ENCODE measurements around the gene SIGLEC10.

The SIGLEC10 gene

GRCh38 chr19:51460164-51460992 lies 42.9 kb upstream of the SIGLEC10 start:
- no peak overlapping the region for H3K4me3 ChIP-seq (ENCODE audit: low read depth, low read length)
- DNase-seq (ENCODE audit: low read depth, low spot score) = no peak
- POLR2A ChIA-PET = no interaction called here
- TF ChIP-seq CTCF (IDR thresholded peaks at IDR 0.05; ENCODE audit: insufficient read depth, low read length, missing control alignments) = no peak
- CTCF ChIA-PET = interaction anchor here (0.8 to 2.9 kb wide), 4 partner anchors 11 to 14 kb away, joined by 3 to 14 read pairs (median 4); no protein-coding TSS in a partner anchor

- ChIA-PET CTCF (interaction anchor here (1.3 kb wide), 1 partner anchor 15 kb away, joined by 3 read pairs; no protein-coding TSS in a partner anchor), POLR2A (no interaction called here)
- TF ChIP-seq CTCF (IDR thresholded peaks at IDR 0.05; ENCODE audit: insufficient read depth, low read length, missing control alignments) = no peak
- DNase-seq (ENCODE audit: low read depth, low spot score) = no peak
- H3K4me3 ChIP-seq (ENCODE audit: low read depth, low read length) = no peak overlapping the region
Observed at GRCh38 chr19:51458899-51459505, 41.6 kb upstream of the SIGLEC10 start.

GRCh38 chr19:51458051-51458645 lies 40.7 kb upstream of the SIGLEC10 start, which contains the start of gene SIGLEC8:
Gene SIGLEC8, minus strand, starts transcription at chr19:51458454. Its CDS starts 67 bp downstream, at chr19:51458387.
- H3K4me3 ChIP-seq (ENCODE audit: low read depth, low read length) = no peak within 1 kb of the TSS
- no peak for TF ChIP-seq CTCF (IDR thresholded peaks at IDR 0.05; ENCODE audit: insufficient read depth, low read length, missing control alignments)
- CTCF ChIA-PET = no interaction called here
- POLR2A ChIA-PET = no interaction called here
- DNase-seq (ENCODE audit: low read depth, low spot score) = no peak

- DNase-seq (ENCODE audit: low read depth, low spot score) = no peak
- POLR2A ChIA-PET = no interaction called here
Observed at GRCh38 chr19:51457351-51458013, 40.0 kb upstream of the SIGLEC10 start.

GRCh38 chr19:51456541-51457290 lies 39.3 kb upstream of the SIGLEC10 start:
- CTCF ChIA-PET = no interaction called here
- no peak overlapping the region for H3K4me3 ChIP-seq (ENCODE audit: low read depth, low read length)
- DNase-seq (ENCODE audit: low read depth, low spot score) = no peak
- POLR2A ChIA-PET = no interaction called here
- no peak for TF ChIP-seq CTCF (IDR thresholded peaks at IDR 0.05; ENCODE audit: insufficient read depth, low read length, missing control alignments)

More at GRCh38 chr19:51457351-51458013, 40.0 kb upstream of the SIGLEC10 start:
- CTCF ChIA-PET = no interaction called here
- no peak for TF ChIP-seq CTCF (IDR thresholded peaks at IDR 0.05; ENCODE audit: insufficient read depth, low read length, missing control alignments)
- no peak overlapping the region for H3K4me3 ChIP-seq (ENCODE audit: low read depth, low read length)

All from AG04449 (cell line).